Small intestine (tissue), 7 donors: ENCODE data around the gene RET. TPM values are rescaled to one million over a fixed set of nuclear protein-coding genes. Genes with fewer than 3 reads are reported as not detected.
A peak's percentile ranks its signal among the peaks of the same experiment; 100 is the strongest.

Experiments used
- DNase-seq, 2 donors: peaks; one replicate each; pipeline versions ENCODE4 v3.0.0 to v3.0.0-alpha.2; 2013
- FAIRE-seq: peaks from 2 replicates; lab custom pipeline; 2012; peaks lifted over from hg19 to GRCh38; lab: Jason Lieb, UNC
- H3K27ac ChIP-seq, 3 donors: one replicate each; pipeline ENCODE4 v1.5.1; 2013; ENCODE audit warnings: low read length in 2 of 3, mild to moderate bottlenecking in 2 of 3, control low read depth in 1 of 3, inconsistent platforms in 1 of 3, low read depth in 1 of 3, moderate library complexity in 1 of 3
- H3K27me3 ChIP-seq, 3 donors: one replicate each; pipeline ENCODE4 v1.6.1; 2013; ENCODE audit warnings: low read length in 3 of 3, inconsistent platforms in 1 of 3; ENCODE audit not compliant: control insufficient read depth in 3 of 3, insufficient read depth in 3 of 3
- H3K36me3 ChIP-seq, 3 donors: one replicate each; pipeline ENCODE4 v1.6.1; 2013; ENCODE audit warnings: low read length in 3 of 3, inconsistent platforms in 1 of 3, low read depth in 1 of 3, mild to moderate bottlenecking in 1 of 3, moderate library complexity in 1 of 3; ENCODE audit not compliant: control insufficient read depth in 3 of 3, insufficient read depth in 2 of 3
- H3K4me1 ChIP-seq, 3 donors: one replicate each; pipeline ENCODE4 v1.6.1; 2013; ENCODE audit warnings: low read length in 2 of 3, inconsistent platforms in 1 of 3, low read depth in 1 of 3, mild to moderate bottlenecking in 1 of 3, moderate library complexity in 1 of 3; ENCODE audit not compliant: control insufficient read depth in 3 of 3, insufficient read depth in 2 of 3
- H3K4me3 ChIP-seq, 3 donors: one replicate each; pipeline ENCODE4 v1.5.1; 2013; ENCODE audit warnings: low read length in 3 of 3, control low read depth in 1 of 3, inconsistent platforms in 1 of 3, low read depth in 1 of 3, mild to moderate bottlenecking in 1 of 3, moderate library complexity in 1 of 3
- H3K9me3 ChIP-seq, 2 donors: one replicate each; pipeline ENCODE4 v1.6.1; 2013; ENCODE audit warnings: low read depth in 1 of 2, low read length in 1 of 2; ENCODE audit not compliant: control insufficient read depth in 2 of 2, insufficient read depth in 1 of 2
- WGBS, 3 donors: extraction: QIAGEN DNeasy Blood & Tissue Kit; methylation state at CpG; one replicate each; pipeline ENCODE4 v1.1.7; 2013; 5-methylcytosine and 5-hydroxymethylcytosine counted together
- polyA plus RNA-seq, 4 donors: library from polyadenylated mRNA; stranded (reverse) in 3 of 4; unstranded in 1 of 4; fragments of 200-250 nt in 3 of 4; fragments of 120-200 nt in 1 of 4; gene quantifications; one replicate each; pipeline versions ENCODE4 v1.2.1 to v1.2.3, GENCODE V29; 2013
- donor health status: healthy with polysubstance abuse.
- donor health status: control.
- donor health status: control.
- donor health status: Bipolar disorder and iron deficiency.
- donor health status: healthy.

Gene RET
- polyA plus RNA-seq, 4 donors: 5.3 to 11.0 TPM; not detected in 2

GRCh38 chr10:43075612-43076003 lies 1.3 kb upstream of the RET start:
- H3K9me3 ChIP-seq: no peaks in the 10 kb centered on the region
- WGBS, 3 donors: 24 to 61% (median 57%) methylated on average over 5 of the region's 5 CpGs
- FAIRE-seq (no peak), DNase-seq (peak; percentile 21 to 30)
- no peak overlapping the region for H3K4me3 ChIP-seq
- H3K27ac ChIP-seq: no peak overlapping the region
- H3K36me3 ChIP-seq: no peaks in the 10 kb centered on the region
- H3K4me1 ChIP-seq: no peaks in the 10 kb centered on the region
- H3K27me3 ChIP-seq: peaks cover 0 to 40% (median 6%) of the 10 kb centered on the region in 3 donors

GRCh38 chr10:43076311-43076875 lies 476 bp upstream of the RET start:
- WGBS, 3 donors: 1 to 5% (median 1%) methylated on average over 22 to 45 of the region's 45 CpGs
- peak overlapping the region in 2 of 3 donors; percentile 17 to 47 for H3K4me3 ChIP-seq
- no peaks in the 10 kb centered on the region for H3K4me1 ChIP-seq
- peaks cover 0 to 40% (median 6%) of the 10 kb centered on the region in 3 donors for H3K27me3 ChIP-seq
- H3K36me3 ChIP-seq: no peaks in the 10 kb centered on the region
- FAIRE-seq (no peak), DNase-seq (peak in 1 of 2 donors; percentile 24)
- H3K9me3 ChIP-seq: no peaks in the 10 kb centered on the region
- H3K27ac ChIP-seq: peak overlapping the region in 1 of 3 donors; percentile 28

- Histone ChIP-seq H3K27ac (no peak overlapping the region), H3K27me3 (peaks cover 0 to 40% (median 6%) of the 10 kb centered on the region in 3 donors), H3K4me1 (no peaks in the 10 kb centered on the region), H3K36me3 (no peaks in the 10 kb centered on the region), H3K4me3 (peak overlapping the region in 2 of 3 donors; percentile 18 to 47), H3K9me3 (no peaks in the 10 kb centered on the region)
- FAIRE-seq: no peak
- DNase-seq: peak in 1 of 2 donors; percentile 31
- 5 to 6% (median 6%) methylated on average over 52 to 72 of the region's 72 CpGs for WGBS, 3 donors
Observed at GRCh38 chr10:43077421-43078171, 727 bp downstream of the RET start.

GRCh38 chr10:43078175-43078985 lies 1.5 kb downstream of the RET start:
- WGBS, 3 donors: 56 to 63% (median 57%) methylated on average over 14 of the region's 14 CpGs
- FAIRE-seq: no peak

DNA sequence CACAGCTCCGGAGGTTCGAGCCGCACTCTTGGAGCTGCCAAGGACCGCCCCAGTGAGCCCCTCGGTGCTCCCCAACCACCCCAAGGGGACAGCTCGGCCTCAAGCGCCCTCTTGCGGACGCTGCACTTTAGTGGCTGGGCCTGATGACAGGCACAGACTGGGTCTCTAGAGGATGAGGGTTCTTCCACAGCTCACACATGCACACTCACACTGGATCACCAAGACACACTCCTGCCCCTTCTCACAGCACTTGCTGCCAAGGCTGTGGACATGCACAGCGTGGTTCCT lies 2.1 kb downstream of the RET start:
- H3K9me3 ChIP-seq: no peaks in the 10 kb centered on the region
- WGBS, 3 donors: 12 to 29% (median 21%) methylated on average over 7 to 10 of the region's 10 CpGs
- peaks cover 0 to 40% (median 6%) of the 10 kb centered on the region in 3 donors for H3K27me3 ChIP-seq
- no peaks in the 10 kb centered on the region for H3K4me1 ChIP-seq
- H3K27ac ChIP-seq: no peak overlapping the region
- FAIRE-seq: no peak
- no peak overlapping the region for H3K4me3 ChIP-seq
- DNase-seq: peak; percentile 28 to 52
- H3K36me3 ChIP-seq: no peaks in the 10 kb centered on the region

More at GRCh38 chr10:43078175-43078985, 1.5 kb downstream of the RET start:
- Histone ChIP-seq H3K27me3 (peaks cover 0 to 40% (median 6%) of the 10 kb centered on the region in 3 donors), H3K4me3 (peak overlapping the region in 1 of 3 donors; percentile 18), H3K4me1 (no peaks in the 10 kb centered on the region), H3K27ac (no peak overlapping the region), H3K36me3 (no peaks in the 10 kb centered on the region), H3K9me3 (no peaks in the 10 kb centered on the region)
- DNase-seq: peak in 1 of 2 donors; percentile 18

DNA sequence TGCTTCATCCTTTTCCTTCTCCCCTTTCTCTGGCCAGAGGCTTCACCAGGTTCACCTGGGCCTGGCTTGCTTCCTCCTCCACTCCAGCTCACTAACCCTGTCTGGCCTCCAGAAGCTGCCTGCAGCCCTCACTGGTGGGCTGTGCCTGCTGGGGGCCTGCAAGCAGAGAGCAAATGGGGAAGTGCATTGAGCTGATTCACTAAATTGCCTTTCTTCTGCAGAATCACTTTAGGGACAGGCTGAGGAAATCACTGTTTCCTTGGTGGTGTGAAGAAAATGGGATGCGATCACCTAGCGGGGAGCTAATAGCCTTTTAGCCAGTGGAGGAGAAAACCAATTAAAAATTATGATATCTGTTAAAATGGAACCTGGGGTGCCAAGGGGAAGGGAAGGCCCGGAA lies 3.0 kb downstream of the RET start:
- no peak for DNase-seq
- Histone ChIP-seq H3K9me3 (no peaks in the 10 kb centered on the region), H3K27ac (no peak overlapping the region), H3K36me3 (no peaks in the 10 kb centered on the region), H3K27me3 (peaks cover 0 to 39% (median 6%) of the 10 kb centered on the region in 3 donors), H3K4me1 (no peaks in the 10 kb centered on the region), H3K4me3 (no peak overlapping the region)
- no peak for FAIRE-seq
- WGBS, 3 donors: 63 to 77% (median 73%) methylated on average over 3 of the region's 3 CpGs

GRCh38 chr10:43082087-43082486 lies 5.2 kb downstream of the RET start:
- Histone ChIP-seq H3K36me3 (no peaks in the 10 kb centered on the region), H3K27me3 (peaks cover 0 to 22% (median 6%) of the 10 kb centered on the region in 3 donors), H3K4me1 (no peaks in the 10 kb centered on the region), H3K9me3 (no peaks in the 10 kb centered on the region), H3K4me3 (no peak overlapping the region), H3K27ac (no peak overlapping the region)
- DNase-seq (no peak), FAIRE-seq (no peak)
- WGBS, 3 donors: 24 to 70% (median 49%) methylated on average over 4 of the region's 4 CpGs

GRCh38 chr10:43082746-43083145 lies 5.9 kb downstream of the RET start:
- H3K4me1 ChIP-seq: no peaks in the 10 kb centered on the region

More at GRCh38 chr10:43082746-43083145, 5.9 kb downstream of the RET start:
- no peaks in the 10 kb centered on the region for H3K36me3 ChIP-seq
- DNase-seq (no peak), FAIRE-seq (no peak)
- H3K27me3 ChIP-seq: peaks cover 0 to 19% (median 6%) of the 10 kb centered on the region in 3 donors
- H3K4me3 ChIP-seq: no peak overlapping the region
- 49 to 59% (median 52%) methylated on average over 6 to 7 of the region's 7 CpGs for WGBS, 3 donors
- H3K9me3 ChIP-seq: no peaks in the 10 kb centered on the region
- H3K27ac ChIP-seq: no peak overlapping the region
